Smooth muscle cell (in vitro differentiated cells): Measurements from ENCODE around the gene OXSR1. TPM values are rescaled to one million over a fixed set of nuclear protein-coding genes. Genes with fewer than 3 reads are reported as not detected.

Experiments used
- DNase-seq: peaks from one replicate; lab custom pipeline; 2025; ENCODE audit not compliant: unreplicated experiment; lab: John Stamatoyannopoulos, UW
- H2AFZ ChIP-seq: fragments of 200-600 bp; sonication (generic); 2 replicates; pipeline ENCODE4 v1.6.0; 2016; ENCODE audit warnings: antibody characterized with exemption, low read depth, mild to moderate bottlenecking
- H3F3A ChIP-seq: fragments of 200-600 bp; sonication (generic); 2 replicates; pipeline ENCODE4 v1.6.0; 2017; ENCODE audit warnings: antibody characterized with exemption, low read depth
- H3K27ac ChIP-seq: fragments of 200-600 bp; sonication (generic); 2 replicates; pipeline ENCODE4 v1.5.1; 2016; ENCODE audit warnings: low read depth, mild to moderate bottlenecking
- H3K27me3 ChIP-seq: fragments of 200-600 bp; sonication (generic); 2 replicates; pipeline ENCODE4 v1.6.1; 2016; ENCODE audit warnings: low read depth, mild to moderate bottlenecking
- H3K36me3 ChIP-seq: fragments of 200-600 bp; sonication (generic); 2 replicates; pipeline ENCODE4 v1.5.1; 2016; ENCODE audit warnings: low read depth
- H3K4me1 ChIP-seq: fragments of 200-600 bp; sonication (generic); 2 replicates; pipeline ENCODE4 v1.5.1; 2016; ENCODE audit warnings: low read depth
- H3K4me2 ChIP-seq: fragments of 200-600 bp; sonication (generic); 2 replicates; pipeline ENCODE4 v1.6.0; 2016; ENCODE audit warnings: mild to moderate bottlenecking
- H3K4me3 ChIP-seq: fragments of 200-600 bp; sonication (generic); 2 replicates; pipeline ENCODE4 v1.5.1; 2016; ENCODE audit warnings: mild to moderate bottlenecking
- H3K79me2 ChIP-seq: fragments of 200-600 bp; sonication (generic); 2 replicates; pipeline ENCODE4 v1.6.0; 2016; ENCODE audit warnings: low read depth, mild to moderate bottlenecking
- H3K9ac ChIP-seq: fragments of 200-600 bp; sonication (generic); 2 replicates; pipeline ENCODE4 v1.6.0; 2016; ENCODE audit warnings: low read depth
- H3K9me3 ChIP-seq: fragments of 200-600 bp; sonication (generic); replicated peaks from 2 replicates; pipeline ENCODE4 v1.5.1; 2016; ENCODE audit warnings: low read depth
- H4K20me1 ChIP-seq: fragments of 200-600 bp; sonication (generic); 2 replicates; pipeline ENCODE4 v1.6.0; 2016; ENCODE audit warnings: low read depth
- CTCF ChIP-seq: fragments of 200-600 bp; sonication (generic); IDR thresholded peaks from 2 replicates; pipeline ENCODE4 v1.5.1; 2017; ENCODE audit warnings: borderline replicate concordance, mild to moderate bottlenecking, antibody characterized with exemption; ENCODE audit not compliant: insufficient read depth, poor library complexity, severe bottlenecking
- WGBS: methylation state at CpG from one replicate; pipeline ENCODE4 v1.1.7; 2016; ENCODE audit warnings: low lambda C conversion rate; 5-methylcytosine and 5-hydroxymethylcytosine counted together
- polyA plus RNA-seq: library from polyadenylated mRNA; unstranded; fragments of >200 nt; fragmentation: Nextera tagmentation; extraction: Ambion mirVana; gene quantifications from 2 replicates; pipeline ENCODE4 v1.2.1, GENCODE V29; 2016
- total RNA-seq: library from RNA; depleted of rRNA; stranded (reverse); fragments of >200 nt; gene quantifications from 2 replicates; pipeline ENCODE4 v1.2.3, GENCODE V29; 2014

OXSR1 gene
- total and polyA plus RNA-seq, 2 experiments from 2014 or later, result 11.9 to 50.6 TPM

DNA sequence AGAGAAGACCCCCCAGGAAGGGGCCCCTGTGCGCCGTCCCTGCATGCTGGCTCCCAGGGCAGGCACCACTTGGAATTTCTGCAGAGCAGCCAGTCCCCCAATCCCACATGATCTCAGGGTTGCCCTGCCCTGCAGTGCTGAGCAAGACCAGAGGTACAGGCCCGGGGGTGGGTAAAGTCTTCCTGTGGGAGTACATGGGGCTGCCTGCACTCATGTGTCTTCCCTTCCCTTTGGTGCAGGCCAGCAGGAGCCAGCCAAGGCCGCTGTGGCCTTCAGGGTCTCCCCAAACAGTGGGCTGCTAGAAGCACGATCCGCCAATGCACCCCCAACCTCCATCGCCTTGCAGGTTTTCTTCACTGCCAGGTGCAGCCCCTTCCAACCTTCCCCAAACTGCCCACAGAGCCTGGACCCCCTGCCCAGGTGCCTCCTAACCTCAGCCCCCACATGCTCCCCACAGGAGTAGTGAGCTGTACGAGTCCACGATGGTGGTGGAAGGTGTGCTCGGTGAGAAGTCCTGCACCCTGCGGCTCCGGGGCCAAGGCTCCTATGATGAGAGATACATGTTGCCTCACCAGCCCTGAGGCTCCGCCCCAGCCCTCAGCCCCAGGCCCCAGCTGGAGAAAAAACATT lies 43.4 kb upstream of the OXSR1 start:
- DNase-seq, result no peak
- 96% methylated on average over 13 of the region's 13 CpGs for WGBS
- H3K4me2 ChIP-seq, result no peak overlapping the region
- H3K79me2 ChIP-seq, result no peaks in the 10 kb centered on the region
- H3K9me3 ChIP-seq, result no peaks in the 10 kb centered on the region
- H3K9ac ChIP-seq, result no peak overlapping the region
- H2AFZ ChIP-seq, result no peak overlapping the region
- TF ChIP-seq CTCF, result no peak
- no peaks in the 10 kb centered on the region for H3K4me1 ChIP-seq
- peaks cover 20% of the 10 kb centered on the region for H4K20me1 ChIP-seq
- H3K27ac ChIP-seq, result no peak overlapping the region
- H3K27me3 ChIP-seq, result no peaks in the 10 kb centered on the region
- H3K4me3 ChIP-seq, result no peak overlapping the region
- H3F3A ChIP-seq, result no peaks in the 10 kb centered on the region
- H3K36me3 ChIP-seq, result peaks cover 4% of the 10 kb centered on the region

DNA sequence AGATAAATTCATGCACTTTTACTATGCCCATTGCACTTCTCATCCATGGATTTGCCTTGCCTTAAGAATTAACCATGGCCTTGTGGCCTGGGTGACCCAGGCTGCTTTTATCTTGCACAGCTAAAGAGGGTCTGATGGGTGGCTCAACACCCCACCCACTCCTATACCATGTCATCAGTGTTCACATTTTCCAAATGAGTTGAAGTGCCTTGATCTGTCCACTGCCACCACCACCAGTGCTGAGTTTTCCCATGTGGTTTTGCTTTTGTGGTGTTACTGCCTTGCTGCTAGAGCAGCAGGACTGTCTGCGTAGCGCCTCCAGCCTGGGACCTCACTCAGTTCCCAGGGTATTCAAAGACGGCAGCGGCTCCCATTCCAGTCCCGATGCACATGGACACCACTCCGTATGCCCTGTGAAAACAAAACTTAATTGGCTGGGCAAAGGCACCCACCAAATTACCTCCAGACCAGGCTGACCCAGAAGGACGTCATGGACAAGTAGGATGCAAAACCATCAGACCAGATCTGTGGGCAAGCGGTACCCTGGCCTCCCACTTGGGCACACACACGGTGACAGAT lies 42.5 kb upstream of the OXSR1 start:
- WGBS, result 95% methylated on average over 9 of the region's 9 CpGs
- Histone ChIP-seq H3K9me3 (no peaks in the 10 kb centered on the region), H3K4me3 (no peak overlapping the region), H3K4me2 (no peak overlapping the region), H3K27ac (no peak overlapping the region), H3K4me1 (no peaks in the 10 kb centered on the region), H3K79me2 (no peaks in the 10 kb centered on the region), H2AFZ (no peak overlapping the region), H3K27me3 (no peaks in the 10 kb centered on the region), H3F3A (no peaks in the 10 kb centered on the region), H3K36me3 (peaks cover 4% of the 10 kb centered on the region), H4K20me1 (peaks cover 25% of the 10 kb centered on the region), H3K9ac (no peak overlapping the region)
- TF ChIP-seq CTCF, result no peak
- no peak for DNase-seq

- Histone ChIP-seq H3K36me3 (peaks cover 4% of the 10 kb centered on the region), H3F3A (no peaks in the 10 kb centered on the region)
Measured at GRCh38 chr3:38124324-38125122, 40.8 kb upstream of the OXSR1 start.

More at GRCh38 chr3:38124324-38125122, 40.8 kb upstream of the OXSR1 start:
- 95% methylated on average over 7 of the region's 7 CpGs for WGBS
- no peak overlapping the region for H2AFZ ChIP-seq
- H3K27ac ChIP-seq, result no peak overlapping the region
- H3K27me3 ChIP-seq, result no peaks in the 10 kb centered on the region
- TF ChIP-seq CTCF, result no peak
- no peaks in the 10 kb centered on the region for H3K9me3 ChIP-seq
- DNase-seq, result no peak
- no peak overlapping the region for H3K9ac ChIP-seq
- peaks cover 25% of the 10 kb centered on the region for H4K20me1 ChIP-seq
- H3K79me2 ChIP-seq, result no peaks in the 10 kb centered on the region
- H3K4me2 ChIP-seq, result no peak overlapping the region
- no peak overlapping the region for H3K4me3 ChIP-seq
- no peaks in the 10 kb centered on the region for H3K4me1 ChIP-seq
